SHP77 (cell line): ENCODE data around the gene VPS45.

Source experiments
- DNase-seq, 2 experiments: peaks; one replicate each; lab custom pipeline; 2025; lab: John Stamatoyannopoulos, UW

Gene VPS45

DNA sequence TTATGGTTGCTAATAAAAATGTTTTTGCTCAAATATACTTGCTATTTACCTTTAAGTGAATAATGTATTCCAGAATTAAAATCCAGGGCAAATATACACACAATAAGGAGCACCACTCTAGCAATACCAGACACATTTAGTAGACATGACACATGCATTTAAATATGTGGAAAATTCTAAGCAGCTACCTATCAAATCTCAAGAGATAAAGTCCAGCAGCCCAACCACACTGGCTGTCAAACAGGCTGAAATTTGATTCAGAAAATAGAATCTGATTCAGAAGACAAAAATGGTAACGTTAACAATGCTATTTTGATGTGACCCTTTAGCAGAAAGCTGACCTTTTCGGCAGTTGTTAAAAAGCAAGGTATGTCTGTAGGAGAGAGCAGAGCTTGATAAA is 124.4 kb downstream of the VPS45 start:
- no peak for DNase-seq

DNA sequence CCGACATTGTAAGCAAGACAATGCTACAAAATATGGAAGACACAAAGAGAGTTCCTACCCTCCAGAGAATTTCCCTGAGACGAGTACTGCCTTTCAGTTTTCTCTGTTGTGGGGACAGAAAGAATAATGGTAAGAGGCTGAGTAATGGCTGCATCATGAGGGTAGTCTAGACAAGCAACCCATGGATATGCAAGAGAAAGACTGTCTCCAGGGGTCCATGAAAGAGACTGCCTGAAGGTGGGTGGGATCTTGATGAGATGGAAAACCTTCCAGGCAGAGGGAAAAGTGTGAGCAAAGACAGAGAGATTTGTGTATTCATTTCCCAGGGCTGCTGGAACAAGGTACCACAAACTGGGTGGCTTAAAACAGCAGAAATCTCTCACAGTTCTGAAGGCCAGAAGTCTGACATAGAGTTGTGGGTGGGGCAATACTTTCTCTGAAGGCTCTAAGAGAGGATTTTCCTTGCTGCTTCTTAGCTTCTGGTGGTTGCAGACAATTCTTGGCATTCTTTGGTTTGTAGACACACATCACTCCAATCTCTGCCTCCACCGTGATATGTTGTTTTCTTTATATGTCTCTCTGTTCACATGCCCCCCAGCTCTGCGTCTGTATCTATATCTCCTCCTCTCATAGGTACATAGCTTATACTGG is 126.9 kb downstream of the VPS45 start:
- no peak for DNase-seq
